ENCODE results near the gene ZACN. TPM values are rescaled to one million over a fixed set of nuclear protein-coding genes. Genes with fewer than 3 reads are reported as not detected.
"Not testable (repeated sequence)": the region's sequence is repeated elsewhere in the genome, so short reads cannot be mapped to it uniquely, and the experiment has no call there.

The ZACN gene
- total RNA-seq, 2 donors from 2014 or later: 0.68 TPM; not detected in 1

- Mint-ChIP-seq H3K27ac (peak overlapping the region; percentile 97), H3K4me3 (no peak overlapping the region), H3K27me3 (no peaks in the 10 kb centered on the region), H3K4me1 (peaks cover 23% of the 10 kb centered on the region), H3K36me3 (ENCODE audit: low read depth) (peaks cover 13% of the 10 kb centered on the region)
- no peak for DNase-seq
- ATAC-seq: no peak
- no peaks in the 10 kb centered on the region for H3K9me3 ChIP-seq (ENCODE audit: control insufficient read depth, low read length, poor library complexity, severe bottlenecking)
These were observed 30.9 kb upstream of the ZACN start for GRCh38 chr17:76048025-76048605.

GRCh38 chr17:76048711-76049110 lies 30.3 kb upstream of the ZACN start:
- Mint-ChIP-seq H3K27ac (peak overlapping the region; percentile 97), H3K4me3 (no peak overlapping the region), H3K4me1 (peaks cover 23% of the 10 kb centered on the region), H3K36me3 (ENCODE audit: low read depth) (peaks cover 13% of the 10 kb centered on the region), H3K27me3 (no peaks in the 10 kb centered on the region)
- ATAC-seq (peak; percentile 80), DNase-seq (no peak)
- no peaks in the 10 kb centered on the region for H3K9me3 ChIP-seq (ENCODE audit: control insufficient read depth, low read length, poor library complexity, severe bottlenecking)

GRCh38 chr17:76049239-76049638 lies 29.7 kb upstream of the ZACN start:
- peaks cover 25% of the 10 kb centered on the region for H3K4me1 Mint-ChIP-seq
- H3K4me3 Mint-ChIP-seq: no peak overlapping the region
- H3K27ac Mint-ChIP-seq: peak overlapping the region; percentile 97
- DNase-seq: no peak
- no peak for ATAC-seq
- H3K27me3 Mint-ChIP-seq: no peaks in the 10 kb centered on the region
- H3K9me3 ChIP-seq (ENCODE audit: control insufficient read depth, low read length, poor library complexity, severe bottlenecking): no peaks in the 10 kb centered on the region
- peaks cover 10% of the 10 kb centered on the region for H3K36me3 Mint-ChIP-seq (ENCODE audit: low read depth)

- H3K4me3 Mint-ChIP-seq: no peak overlapping the region
- peaks cover 25% of the 10 kb centered on the region for H3K4me1 Mint-ChIP-seq
- ATAC-seq (no peak), DNase-seq (no peak)
- peaks cover 10% of the 10 kb centered on the region for H3K36me3 Mint-ChIP-seq (ENCODE audit: low read depth)
- no peaks in the 10 kb centered on the region for H3K9me3 ChIP-seq (ENCODE audit: control insufficient read depth, low read length, poor library complexity, severe bottlenecking)
- H3K27me3 Mint-ChIP-seq: no peaks in the 10 kb centered on the region
- H3K27ac Mint-ChIP-seq: peak overlapping the region; percentile 47
These were observed 29.0 kb upstream of the ZACN start for GRCh38 chr17:76049836-76050537.

- no peak overlapping the region for H3K4me3 Mint-ChIP-seq
- DNase-seq (no peak), ATAC-seq (no peak)
- H3K9me3 ChIP-seq (ENCODE audit: control insufficient read depth, low read length, poor library complexity, severe bottlenecking): no peaks in the 10 kb centered on the region
- H3K27me3 Mint-ChIP-seq: no peaks in the 10 kb centered on the region
- H3K36me3 Mint-ChIP-seq (ENCODE audit: low read depth): peaks cover 10% of the 10 kb centered on the region
- H3K4me1 Mint-ChIP-seq: peaks cover 25% of the 10 kb centered on the region
- H3K27ac Mint-ChIP-seq: peak overlapping the region; percentile 53
These were observed 28.2 kb upstream of the ZACN start for GRCh38 chr17:76050538-76051467.

- Mint-ChIP-seq H3K36me3 (ENCODE audit: low read depth) (peaks cover 13% of the 10 kb centered on the region), H3K4me1 (peaks cover 28% of the 10 kb centered on the region), H3K27me3 (no peaks in the 10 kb centered on the region), H3K4me3 (no peak overlapping the region), H3K27ac (peak overlapping the region; percentile 53)
- no peaks in the 10 kb centered on the region for H3K9me3 ChIP-seq (ENCODE audit: control insufficient read depth, low read length, poor library complexity, severe bottlenecking)
- ATAC-seq: no peak
- DNase-seq: no peak
These were observed 27.4 kb upstream of the ZACN start for GRCh38 chr17:76051561-76051960.

GRCh38 chr17:76053246-76054111 lies 25.5 kb upstream of the ZACN start:
- H3K27ac Mint-ChIP-seq: peak overlapping the region; percentile 54

GRCh38 chr17:76054112-76054476 lies 24.9 kb upstream of the ZACN start:
- DNase-seq (no peak), ATAC-seq (no peak)
- no peaks in the 10 kb centered on the region for H3K9me3 ChIP-seq (ENCODE audit: control insufficient read depth, low read length, poor library complexity, severe bottlenecking)
- peaks cover 9% of the 10 kb centered on the region for H3K36me3 Mint-ChIP-seq (ENCODE audit: low read depth)
- no peak overlapping the region for H3K4me3 Mint-ChIP-seq
- H3K27ac Mint-ChIP-seq: peak overlapping the region; percentile 54
- H3K27me3 Mint-ChIP-seq: no peaks in the 10 kb centered on the region
- H3K4me1 Mint-ChIP-seq: peaks cover 14% of the 10 kb centered on the region

More at GRCh38 chr17:76053246-76054111, 25.5 kb upstream of the ZACN start:
- Mint-ChIP-seq H3K4me3 (no peak overlapping the region), H3K4me1 (peaks cover 20% of the 10 kb centered on the region), H3K36me3 (ENCODE audit: low read depth) (peaks cover 9% of the 10 kb centered on the region), H3K27me3 (no peaks in the 10 kb centered on the region)
- H3K9me3 ChIP-seq (ENCODE audit: control insufficient read depth, low read length, poor library complexity, severe bottlenecking): no peaks in the 10 kb centered on the region
- no peak for ATAC-seq
- DNase-seq: no peak

GRCh38 chr17:76056882-76057281 lies 22.1 kb upstream of the ZACN start:
- no peak overlapping the region for H3K27ac Mint-ChIP-seq
- no peak for ATAC-seq
- H3K36me3 Mint-ChIP-seq (ENCODE audit: low read depth): peaks cover 7% of the 10 kb centered on the region
- no peak for DNase-seq
- no peak overlapping the region for H3K4me3 Mint-ChIP-seq
- no peaks in the 10 kb centered on the region for H3K27me3 Mint-ChIP-seq
- H3K9me3 ChIP-seq (ENCODE audit: control insufficient read depth, low read length, poor library complexity, severe bottlenecking): no peaks in the 10 kb centered on the region
- H3K4me1 Mint-ChIP-seq: peaks cover 4% of the 10 kb centered on the region

GRCh38 chr17:76058264-76058663 lies 20.7 kb upstream of the ZACN start:
- H3K27me3 Mint-ChIP-seq; ATAC-seq; H3K4me1 Mint-ChIP-seq; H3K4me3 Mint-ChIP-seq; H3K9me3 ChIP-seq (ENCODE audit: control insufficient read depth, low read length, poor library complexity, severe bottlenecking); H3K27ac Mint-ChIP-seq; H3K36me3 Mint-ChIP-seq (ENCODE audit: low read depth); DNase-seq: not testable (repeated sequence)

- Mint-ChIP-seq H3K4me3 (peak overlapping the region; percentile 83), H3K4me1 (peaks cover 12% of the 10 kb centered on the region), H3K27ac (peak overlapping the region; percentile 95), H3K36me3 (ENCODE audit: low read depth) (peaks cover 16% of the 10 kb centered on the region), H3K27me3 (no peaks in the 10 kb centered on the region)
- DNase-seq (peak in 1 of 3 donors; percentile 40), ATAC-seq (peak; percentile 97)
- no peaks in the 10 kb centered on the region for H3K9me3 ChIP-seq (ENCODE audit: control insufficient read depth, low read length, poor library complexity, severe bottlenecking)
These were observed 15.0 kb upstream of the ZACN start for GRCh38 chr17:76063875-76064546.

- Mint-ChIP-seq H3K27me3 (no peaks in the 10 kb centered on the region), H3K4me3 (no peak overlapping the region), H3K27ac (no peak overlapping the region), H3K36me3 (ENCODE audit: low read depth) (peaks cover 12% of the 10 kb centered on the region), H3K4me1 (peaks cover 15% of the 10 kb centered on the region)
- no peak for ATAC-seq
- DNase-seq: no peak
- no peaks in the 10 kb centered on the region for H3K9me3 ChIP-seq (ENCODE audit: control insufficient read depth, low read length, poor library complexity, severe bottlenecking)
These were observed 13.2 kb upstream of the ZACN start for GRCh38 chr17:76065775-76066174.
